HepG2 (cell line): ENCODE data around the gene TIA1. TPM values are rescaled to one million over a fixed set of nuclear protein-coding genes. Genes with fewer than 3 reads are reported as not detected.

Experiments
- E2F2 ChIP-seq: sonication (generic); formaldehyde crosslinking; IDR thresholded peaks from 2 replicates; pipeline ENCODE4 v1.4.0; 2020; ENCODE audit warnings: missing genetic modification reagents, borderline replicate concordance
- NFE2 ChIP-seq: sonication (generic); formaldehyde crosslinking; IDR thresholded peaks from 2 replicates; pipeline ENCODE4 v1.4.0; 2020; ENCODE audit warnings: missing genetic modification reagents
- PHB2 ChIP-seq: fragments of 450-650 bp; IDR thresholded peaks from 2 replicates; pipeline ENCODE4 v1.6.1; 2018; ENCODE audit not compliant: partially characterized antibody
- PPARG ChIP-seq: conservative IDR thresholded peaks from 2 replicates; pipeline ENCODE4 v1.6.1; 2016; ENCODE audit warnings: missing biosample characterization, missing genetic modification reagents
- STAT5B ChIP-seq: sonication (generic); formaldehyde crosslinking; IDR thresholded peaks from 2 replicates; pipeline ENCODE4 v1.4.0; 2020; ENCODE audit warnings: missing genetic modification reagents
- ZFP62 ChIP-seq: sonication (generic); formaldehyde crosslinking; IDR thresholded peaks from 2 replicates; pipeline ENCODE4 v1.4.0; 2020; ENCODE audit warnings: missing genetic modification reagents
- ZNF335 ChIP-seq: sonication (generic); formaldehyde crosslinking; IDR thresholded peaks from 2 replicates; pipeline ENCODE4 v1.4.0; 2020; ENCODE audit warnings: missing genetic modification reagents
- ZNF383 ChIP-seq: sonication (generic); formaldehyde crosslinking; IDR thresholded peaks from 2 replicates; pipeline ENCODE4 v1.4.0; 2020; ENCODE audit warnings: missing genetic modification reagents, mild to moderate bottlenecking, borderline replicate concordance
- polyA plus RNA-seq, 8 experiments: library from polyadenylated mRNA; depleted of rRNA in 3 of 8; stranded (reverse) in 7 of 8; unstranded in 1 of 8; fragments of >200 nt; fragmentation: Illumina TruSeq in 4 of 8; extraction: Trizol in 4 of 8; gene quantifications; 2 replicates each; pipeline versions ENCODE4 v1.2.1 to v1.2.3, GENCODE V29; 2011 to 2016; ENCODE audit warnings: low read depth in 4 of 8, missing spikeins in 1 of 8, mixed read lengths in 1 of 8; ENCODE audit not compliant: insufficient read depth in 1 of 8
- total RNA-seq, 5 experiments: library from RNA; depleted of rRNA; stranded (reverse); fragments of >200 nt; fragmentation: Illumina TruSeq; extraction: Trizol; gene quantifications; 2 replicates each; pipeline ENCODE4 v1.2.3, GENCODE V29; 2016; ENCODE audit warnings: low read depth in 1 of 5
- TF ChIP-seq, protein P1 (sequence below): sonication (generic); formaldehyde crosslinking; IDR thresholded peaks from 2 replicates; pipeline ENCODE4 v1.8.0; 2022; ENCODE audit warnings: mild to moderate bottlenecking, missing genetic modification reagents; ENCODE audit not compliant: insufficient replicate concordance
- TF ChIP-seq, protein P2 (sequence below), 2 experiments: fragments of 450-650 bp in 1 of 2; sonication (generic) in 1 of 2; formaldehyde crosslinking in 1 of 2; IDR thresholded peaks; 2 replicates each; pipeline versions ENCODE4 v1.6.1 to v1.8.0; 2016 to 2022; ENCODE audit warnings: antibody characterized with exemption in 1 of 2, mild to moderate bottlenecking in 1 of 2, missing genetic modification reagents in 1 of 2
- TF ChIP-seq, protein P3 (sequence below): sonication (generic); formaldehyde crosslinking; IDR thresholded peaks from 2 replicates; pipeline ENCODE4 v1.8.1; 2023; ENCODE audit warnings: mild to moderate bottlenecking, missing genetic modification reagents, borderline replicate concordance
- TF ChIP-seq, protein P4 (sequence below): sonication (generic); formaldehyde crosslinking; IDR thresholded peaks from 2 replicates; pipeline ENCODE4 v1.8.0; 2022; ENCODE audit warnings: missing genetic modification reagents, low read depth, mild to moderate bottlenecking, borderline replicate concordance
- TF ChIP-seq, protein P5 (sequence below), 2 experiments: sonication (generic) in 1 of 2; formaldehyde crosslinking in 1 of 2; IDR thresholded peaks; 2 replicates each; pipeline versions ENCODE4 v1.4.0 to v1.6.1; 2018 to 2020; ENCODE audit warnings: missing genetic modification reagents in 2 of 2, borderline replicate concordance in 1 of 2, low read depth in 1 of 2, mild to moderate bottlenecking in 1 of 2, missing biosample characterization in 1 of 2

Gene TIA1
- total and polyA plus RNA-seq, 2 of the 13 experiments (the other 11 are each of a cell fraction or from before 2014, with no cell fraction given) = 209 to 319 TPM

- TF ChIP-seq, protein P1, sequence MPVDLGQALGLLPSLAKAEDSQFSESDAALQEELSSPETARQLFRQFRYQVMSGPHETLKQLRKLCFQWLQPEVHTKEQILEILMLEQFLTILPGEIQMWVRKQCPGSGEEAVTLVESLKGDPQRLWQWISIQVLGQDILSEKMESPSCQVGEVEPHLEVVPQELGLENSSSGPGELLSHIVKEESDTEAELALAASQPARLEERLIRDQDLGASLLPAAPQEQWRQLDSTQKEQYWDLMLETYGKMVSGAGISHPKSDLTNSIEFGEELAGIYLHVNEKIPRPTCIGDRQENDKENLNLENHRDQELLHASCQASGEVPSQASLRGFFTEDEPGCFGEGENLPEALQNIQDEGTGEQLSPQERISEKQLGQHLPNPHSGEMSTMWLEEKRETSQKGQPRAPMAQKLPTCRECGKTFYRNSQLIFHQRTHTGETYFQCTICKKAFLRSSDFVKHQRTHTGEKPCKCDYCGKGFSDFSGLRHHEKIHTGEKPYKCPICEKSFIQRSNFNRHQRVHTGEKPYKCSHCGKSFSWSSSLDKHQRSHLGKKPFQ (CRISPR knock-in tag) = peak; percentile 93
- TF ChIP-seq NFE2 (CRISPR knock-in tag) (no peak), STAT5B (CRISPR knock-in tag) (no peak), E2F2 (CRISPR knock-in tag) (no peak), ZFP62 (no peak), PPARG (no peak), ZNF383 (no peak), PHB2 (no peak), ZNF335 (CRISPR knock-in tag) (0 out of 2 replicates have a peak, but pooled peaks have one; percentile 47)
- TF ChIP-seq, protein P2, sequence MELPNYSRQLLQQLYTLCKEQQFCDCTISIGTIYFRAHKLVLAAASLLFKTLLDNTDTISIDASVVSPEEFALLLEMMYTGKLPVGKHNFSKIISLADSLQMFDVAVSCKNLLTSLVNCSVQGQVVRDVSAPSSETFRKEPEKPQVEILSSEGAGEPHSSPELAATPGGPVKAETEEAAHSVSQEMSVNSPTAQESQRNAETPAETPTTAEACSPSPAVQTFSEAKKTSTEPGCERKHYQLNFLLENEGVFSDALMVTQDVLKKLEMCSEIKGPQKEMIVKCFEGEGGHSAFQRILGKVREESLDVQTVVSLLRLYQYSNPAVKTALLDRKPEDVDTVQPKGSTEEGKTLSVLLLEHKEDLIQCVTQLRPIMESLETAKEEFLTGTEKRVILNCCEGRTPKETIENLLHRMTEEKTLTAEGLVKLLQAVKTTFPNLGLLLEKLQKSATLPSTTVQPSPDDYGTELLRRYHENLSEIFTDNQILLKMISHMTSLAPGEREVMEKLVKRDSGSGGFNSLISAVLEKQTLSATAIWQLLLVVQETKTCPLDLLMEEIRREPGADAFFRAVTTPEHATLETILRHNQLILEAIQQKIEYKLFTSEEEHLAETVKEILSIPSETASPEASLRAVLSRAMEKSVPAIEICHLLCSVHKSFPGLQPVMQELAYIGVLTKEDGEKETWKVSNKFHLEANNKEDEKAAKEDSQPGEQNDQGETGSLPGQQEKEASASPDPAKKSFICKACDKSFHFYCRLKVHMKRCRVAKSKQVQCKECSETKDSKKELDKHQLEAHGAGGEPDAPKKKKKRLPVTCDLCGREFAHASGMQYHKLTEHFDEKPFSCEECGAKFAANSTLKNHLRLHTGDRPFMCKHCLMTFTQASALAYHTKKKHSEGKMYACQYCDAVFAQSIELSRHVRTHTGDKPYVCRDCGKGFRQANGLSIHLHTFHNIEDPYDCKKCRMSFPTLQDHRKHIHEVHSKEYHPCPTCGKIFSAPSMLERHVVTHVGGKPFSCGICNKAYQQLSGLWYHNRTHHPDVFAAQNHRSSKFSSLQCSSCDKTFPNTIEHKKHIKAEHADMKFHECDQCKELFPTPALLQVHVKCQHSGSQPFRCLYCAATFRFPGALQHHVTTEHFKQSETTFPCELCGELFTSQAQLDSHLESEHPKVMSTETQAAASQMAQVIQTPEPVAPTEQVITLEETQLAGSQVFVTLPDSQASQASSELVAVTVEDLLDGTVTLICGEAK (IDR thresholded peaks at IDR 0.05) = no peak
- TF ChIP-seq, protein P2 (CRISPR knock-in tag; IDR thresholded peaks at IDR 0.05) = peak; percentile 87
- TF ChIP-seq, protein P3, sequence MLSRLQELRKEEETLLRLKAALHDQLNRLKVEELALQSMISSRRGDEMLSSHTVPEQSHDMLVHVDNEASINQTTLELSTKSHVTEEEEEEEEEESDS (CRISPR knock-in tag) = peak; percentile 77; the same call in 1 of the 2 replicates
- TF ChIP-seq, protein P4, sequence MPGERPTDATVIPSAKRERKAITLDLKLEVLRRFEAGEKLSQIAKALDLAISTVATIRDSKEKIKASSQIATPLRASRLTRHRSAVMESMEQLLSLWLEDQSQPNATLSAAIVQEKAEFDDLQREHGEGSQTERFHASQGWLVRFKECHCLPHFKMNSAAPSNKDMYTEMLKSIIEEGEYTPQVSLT (CRISPR knock-in tag) = no peak
- TF ChIP-seq, protein P5, sequence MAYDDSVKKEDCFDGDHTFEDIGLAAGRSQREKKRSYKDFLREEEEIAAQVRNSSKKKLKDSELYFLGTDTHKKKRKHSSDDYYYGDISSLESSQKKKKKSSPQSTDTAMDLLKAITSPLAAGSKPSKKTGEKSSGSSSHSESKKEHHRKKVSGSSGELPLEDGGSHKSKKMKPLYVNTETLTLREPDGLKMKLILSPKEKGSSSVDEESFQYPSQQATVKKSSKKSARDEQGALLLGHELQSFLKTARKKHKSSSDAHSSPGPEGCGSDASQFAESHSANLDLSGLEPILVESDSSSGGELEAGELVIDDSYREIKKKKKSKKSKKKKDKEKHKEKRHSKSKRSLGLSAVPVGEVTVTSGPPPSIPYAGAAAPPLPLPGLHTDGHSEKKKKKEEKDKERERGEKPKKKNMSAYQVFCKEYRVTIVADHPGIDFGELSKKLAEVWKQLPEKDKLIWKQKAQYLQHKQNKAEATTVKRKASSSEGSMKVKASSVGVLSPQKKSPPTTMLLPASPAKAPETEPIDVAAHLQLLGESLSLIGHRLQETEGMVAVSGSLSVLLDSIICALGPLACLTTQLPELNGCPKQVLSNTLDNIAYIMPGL (CRISPR knock-in tag; IDR thresholded peaks at IDR 0.05; ENCODE audit: borderline replicate concordance in 1 of 2, low read depth in 1 of 2) = peak in 1 of 2 experiments; percentile 94; a peak in 2 of 4 replicates
Measured at GRCh38 chr2:70248181-70248847, at the start of gene TIA1 (continued).
